ENCODE results near the gene SYNPR.

DNA sequence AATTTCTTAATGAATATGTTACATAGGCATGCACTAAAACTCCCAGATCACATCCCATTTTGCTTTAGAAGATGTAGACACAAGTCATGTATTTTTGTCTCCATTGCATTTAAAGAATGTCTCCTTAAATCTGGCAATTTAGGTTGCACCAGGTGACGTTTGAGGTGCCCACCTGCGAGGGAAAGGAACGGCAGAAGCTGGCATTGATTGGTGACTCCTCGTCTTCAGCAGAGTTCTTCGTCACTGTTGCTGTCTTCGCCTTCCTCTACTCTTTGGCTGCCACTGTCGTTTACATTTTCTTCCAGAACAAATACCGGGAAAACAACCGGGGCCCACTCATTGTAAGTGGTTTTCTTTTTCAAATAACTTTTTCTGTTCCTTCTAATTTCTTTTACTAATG lies 278.3 kb downstream of the SYNPR start:
- no peak for TF ChIP-seq ZNF70 (CRISPR knock-in tag; IDR thresholded peaks at IDR 0.05)
- TF ChIP-seq ARNTL (CRISPR knock-in tag; IDR thresholded peaks at IDR 0.05; ENCODE audit: borderline replicate concordance, low read depth): no peak
- no peak for TF ChIP-seq CSDC2 (CRISPR knock-in tag; IDR thresholded peaks at IDR 0.05)
- TF ChIP-seq, protein P1, sequence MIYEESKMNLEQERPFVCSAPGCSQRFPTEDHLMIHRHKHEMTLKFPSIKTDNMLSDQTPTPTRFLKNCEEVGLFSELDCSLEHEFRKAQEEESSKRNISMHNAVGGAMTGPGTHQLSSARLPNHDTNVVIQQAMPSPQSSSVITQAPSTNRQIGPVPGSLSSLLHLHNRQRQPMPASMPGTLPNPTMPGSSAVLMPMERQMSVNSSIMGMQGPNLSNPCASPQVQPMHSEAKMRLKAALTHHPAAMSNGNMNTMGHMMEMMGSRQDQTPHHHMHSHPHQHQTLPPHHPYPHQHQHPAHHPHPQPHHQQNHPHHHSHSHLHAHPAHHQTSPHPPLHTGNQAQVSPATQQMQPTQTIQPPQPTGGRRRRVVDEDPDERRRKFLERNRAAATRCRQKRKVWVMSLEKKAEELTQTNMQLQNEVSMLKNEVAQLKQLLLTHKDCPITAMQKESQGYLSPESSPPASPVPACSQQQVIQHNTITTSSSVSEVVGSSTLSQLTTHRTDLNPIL (CRISPR knock-in tag; IDR thresholded peaks at IDR 0.05; ENCODE audit: low read depth): no peak
- TF ChIP-seq ZFP3 (CRISPR knock-in tag; IDR thresholded peaks at IDR 0.05): no peak
- TF ChIP-seq, protein P2, sequence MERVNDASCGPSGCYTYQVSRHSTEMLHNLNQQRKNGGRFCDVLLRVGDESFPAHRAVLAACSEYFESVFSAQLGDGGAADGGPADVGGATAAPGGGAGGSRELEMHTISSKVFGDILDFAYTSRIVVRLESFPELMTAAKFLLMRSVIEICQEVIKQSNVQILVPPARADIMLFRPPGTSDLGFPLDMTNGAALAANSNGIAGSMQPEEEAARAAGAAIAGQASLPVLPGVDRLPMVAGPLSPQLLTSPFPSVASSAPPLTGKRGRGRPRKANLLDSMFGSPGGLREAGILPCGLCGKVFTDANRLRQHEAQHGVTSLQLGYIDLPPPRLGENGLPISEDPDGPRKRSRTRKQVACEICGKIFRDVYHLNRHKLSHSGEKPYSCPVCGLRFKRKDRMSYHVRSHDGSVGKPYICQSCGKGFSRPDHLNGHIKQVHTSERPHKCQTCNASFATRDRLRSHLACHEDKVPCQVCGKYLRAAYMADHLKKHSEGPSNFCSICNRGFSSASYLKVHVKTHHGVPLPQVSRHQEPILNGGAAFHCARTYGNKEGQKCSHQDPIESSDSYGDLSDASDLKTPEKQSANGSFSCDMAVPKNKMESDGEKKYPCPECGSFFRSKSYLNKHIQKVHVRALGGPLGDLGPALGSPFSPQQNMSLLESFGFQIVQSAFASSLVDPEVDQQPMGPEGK (CRISPR knock-in tag; IDR thresholded peaks at IDR 0.05; ENCODE audit: borderline replicate concordance): no peak
- TF ChIP-seq, protein P3, sequence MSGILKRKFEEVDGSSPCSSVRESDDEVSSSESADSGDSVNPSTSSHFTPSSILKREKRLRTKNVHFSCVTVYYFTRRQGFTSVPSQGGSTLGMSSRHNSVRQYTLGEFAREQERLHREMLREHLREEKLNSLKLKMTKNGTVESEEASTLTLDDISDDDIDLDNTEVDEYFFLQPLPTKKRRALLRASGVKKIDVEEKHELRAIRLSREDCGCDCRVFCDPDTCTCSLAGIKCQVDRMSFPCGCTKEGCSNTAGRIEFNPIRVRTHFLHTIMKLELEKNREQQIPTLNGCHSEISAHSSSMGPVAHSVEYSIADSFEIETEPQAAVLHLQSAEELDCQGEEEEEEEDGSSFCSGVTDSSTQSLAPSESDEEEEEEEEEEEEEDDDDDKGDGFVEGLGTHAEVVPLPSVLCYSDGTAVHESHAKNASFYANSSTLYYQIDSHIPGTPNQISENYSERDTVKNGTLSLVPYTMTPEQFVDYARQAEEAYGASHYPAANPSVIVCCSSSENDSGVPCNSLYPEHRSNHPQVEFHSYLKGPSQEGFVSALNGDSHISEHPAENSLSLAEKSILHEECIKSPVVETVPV (CRISPR knock-in tag; IDR thresholded peaks at IDR 0.05): no peak
- TF ChIP-seq TOX (CRISPR knock-in tag; IDR thresholded peaks at IDR 0.05; ENCODE audit: borderline replicate concordance): no peak

Measured in SK-N-SH treated with all-trans-retinoic acid at 6 μM for 48 hours (cell line).